Heart left ventricle (tissue), 13 donors: ENCODE measurements around the gene MICU1.

ENCODE experiments used
- POLR2A ChIP-seq, 2 donors: fragments of 450-650 bp; IDR thresholded peaks; one replicate each; pipeline ENCODE4 v1.6.1; 2017; ENCODE audit warnings: antibody characterized with exemption in 2 of 2, mild to moderate bottlenecking in 2 of 2, moderate library complexity in 2 of 2
- TF ChIP-seq, protein P1 (sequence below), 12 donors: fragments of 200-600 bp; sonication (generic) in 4 of 12; IDR thresholded peaks; one replicate each; pipeline versions ENCODE4 v1.5.0 to v1.8.0; 2018 to 2022; ENCODE audit warnings: antibody characterized with exemption in 12 of 12, mild to moderate bottlenecking in 5 of 12
- donor health status: ischemic (EF 13 %, LVEDD 7.1; RV severe dilation, severe dysfunction).
- donor health status: DM: no; HTN: yes; CAD: no.
- donor health status: DM: no; HTN: no; CAD: no.
- donor health status: ischemic (EF 25% LVEDD 6.9; RV normal size, moderate dysfunction).
- donor health status: ischemic (EF 25% LVEDD 5.7; RV mildly dilated, moderate dysfunction).
- donor health status: ischemic (EF 35%, LVEDD 5.7; RV mildly dilated, moderate dysfunction).
- donor health status: nonischemic (EF 11% LVEDD 7.7; RV severe dilation, severe dysfunction).
- donor health status: DM: yes; HTN: yes; CAD: no.
- donor health status: PGD.
- donor health status: ischemic (EF 29% LVEDD 5.4; RV normal size, mild dysfunction).
- donor health status: nonischemic (EF 23%, LVEDD 6.1; RV moderate dilation, normal function).

GRCh38 chr10:72455889-72456595 lies 169.8 kb downstream of the MICU1 start:
- TF ChIP-seq POLR2A (IDR thresholded peaks at IDR 0.05): no peak
- TF ChIP-seq, protein P1, sequence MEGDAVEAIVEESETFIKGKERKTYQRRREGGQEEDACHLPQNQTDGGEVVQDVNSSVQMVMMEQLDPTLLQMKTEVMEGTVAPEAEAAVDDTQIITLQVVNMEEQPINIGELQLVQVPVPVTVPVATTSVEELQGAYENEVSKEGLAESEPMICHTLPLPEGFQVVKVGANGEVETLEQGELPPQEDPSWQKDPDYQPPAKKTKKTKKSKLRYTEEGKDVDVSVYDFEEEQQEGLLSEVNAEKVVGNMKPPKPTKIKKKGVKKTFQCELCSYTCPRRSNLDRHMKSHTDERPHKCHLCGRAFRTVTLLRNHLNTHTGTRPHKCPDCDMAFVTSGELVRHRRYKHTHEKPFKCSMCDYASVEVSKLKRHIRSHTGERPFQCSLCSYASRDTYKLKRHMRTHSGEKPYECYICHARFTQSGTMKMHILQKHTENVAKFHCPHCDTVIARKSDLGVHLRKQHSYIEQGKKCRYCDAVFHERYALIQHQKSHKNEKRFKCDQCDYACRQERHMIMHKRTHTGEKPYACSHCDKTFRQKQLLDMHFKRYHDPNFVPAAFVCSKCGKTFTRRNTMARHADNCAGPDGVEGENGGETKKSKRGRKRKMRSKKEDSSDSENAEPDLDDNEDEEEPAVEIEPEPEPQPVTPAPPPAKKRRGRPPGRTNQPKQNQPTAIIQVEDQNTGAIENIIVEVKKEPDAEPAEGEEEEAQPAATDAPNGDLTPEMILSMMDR (IDR thresholded peaks at IDR 0.05): no peak
